Bone marrow (tissue), 2 donors: ENCODE measurements around the gene SGCA.

Experiments used
- DNase-seq, 2 donors: peaks; one replicate each; lab custom pipeline; 2025; lab: John Stamatoyannopoulos, UW

The SGCA gene

GRCh38 chr17:50207792-50208567, 42.2 kb downstream of the SGCA start:
- no peak for DNase-seq

- DNase-seq: no peak
These were observed 42.8 kb downstream of the SGCA start for GRCh38 chr17:50208611-50209061.

- no peak for DNase-seq
These were observed 43.3 kb downstream of the SGCA start for GRCh38 chr17:50209133-50209471.

GRCh38 chr17:50209472-50210239, 43.9 kb downstream of the SGCA start:
- no peak for DNase-seq

- no peak for DNase-seq
These were observed 44.7 kb downstream of the SGCA start for GRCh38 chr17:50210240-50211225.

- DNase-seq: no peak
These were observed 45.7 kb downstream of the SGCA start for GRCh38 chr17:50211249-50212120.

- no peak for DNase-seq
These were observed 46.5 kb downstream of the SGCA start for GRCh38 chr17:50212121-50212843.

GRCh38 chr17:50213026-50214022, 47.5 kb downstream of the SGCA start:
- no peak for DNase-seq

GRCh38 chr17:50214976-50215760, 49.4 kb downstream of the SGCA start:
- DNase-seq: no peak

GRCh38 chr17:50217591-50217990, 51.8 kb downstream of the SGCA start:
- no peak for DNase-seq

- no peak for DNase-seq
These were observed 52.4 kb downstream of the SGCA start for GRCh38 chr17:50218071-50218759.

- no peak for DNase-seq
These were observed 53.0 kb downstream of the SGCA start for GRCh38 chr17:50218771-50219315.

- no peak for DNase-seq
These were observed 53.5 kb downstream of the SGCA start for GRCh38 chr17:50219342-50219741.

- no peak for DNase-seq
These were observed 54.2 kb downstream of the SGCA start for GRCh38 chr17:50219939-50220465.

GRCh38 chr17:50220811-50221210, 55.0 kb downstream of the SGCA start:
- no peak for DNase-seq

GRCh38 chr17:50221266-50221863, 55.6 kb downstream of the SGCA start:
- DNase-seq: no peak
